Measurements from ENCODE around the gene SLC66A3. TPM values are rescaled to one million over a fixed set of nuclear protein-coding genes. Genes with fewer than 3 reads are reported as not detected.

The SLC66A3 gene
- total RNA-seq, 1 experiment from 2014 or later: 13.3 TPM

DNA sequence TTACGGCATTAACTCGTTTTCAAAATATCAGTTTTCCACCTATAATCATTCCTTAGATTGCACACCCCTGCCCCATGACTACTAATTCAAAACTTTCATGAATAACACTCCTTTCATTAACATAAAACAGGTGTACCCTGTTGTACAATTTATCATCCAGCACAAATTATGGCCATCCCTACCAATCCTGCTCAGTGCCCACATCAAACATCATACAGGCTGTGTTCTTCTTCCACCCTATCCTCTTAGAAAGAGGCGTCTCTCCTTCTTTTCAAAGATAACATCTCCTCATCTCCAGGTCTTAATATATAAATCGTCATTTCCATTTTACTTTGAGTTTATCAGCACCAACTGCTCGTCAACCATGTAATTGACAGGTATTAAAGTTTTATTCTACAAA lies 67.6 kb downstream of the SLC66A3 start:
- H2BK5ac ChIP-seq (ENCODE audit: insufficient read length, low read length): no peak overlapping the region
- no peak overlapping the region for H2BK20ac ChIP-seq (ENCODE audit: low read depth, low read length, poor library complexity, severe bottlenecking)
- no peak overlapping the region for H3K4me2 ChIP-seq (ENCODE audit: insufficient read depth, insufficient read length, low read length)
- no peak overlapping the region for H3T11ph ChIP-seq (ENCODE audit: low read length)
- H3K27me3 Mint-ChIP-seq (ENCODE audit: low read depth): no peaks in the 10 kb centered on the region
- no peak overlapping the region for H2BK120ac ChIP-seq (ENCODE audit: low read depth, low read length, poor library complexity, severe bottlenecking)
- H4K91ac ChIP-seq (ENCODE audit: insufficient read length, low read depth, low read length): no peak overlapping the region
- no peak overlapping the region for H2AFZ ChIP-seq (ENCODE audit: low read length)
- H3K23ac ChIP-seq (ENCODE audit: insufficient read length, low read depth, low read length): no peak overlapping the region
- peaks cover 11 to 30% (median 21%) of the 10 kb centered on the region in 3 experiments for H3K36me3 Mint-ChIP-seq (ENCODE audit: insufficient read depth in 1 of 3, low read depth in 3 of 3)
- H3K9ac ChIP-seq (ENCODE audit: extremely low read depth, insufficient read length, low read length): no peak overlapping the region
- H3K27me3 ChIP-seq (ENCODE audit: insufficient read depth, low read length): no peaks in the 10 kb centered on the region
- no peak overlapping the region for H3K27ac ChIP-seq (ENCODE audit: insufficient read length, low read depth, low read length)
- no peak overlapping the region for H3K4ac ChIP-seq (ENCODE audit: low read depth, low read length)
- no peak overlapping the region for H2AK5ac ChIP-seq (ENCODE audit: insufficient read length, low read length)
- no peak overlapping the region for H4K8ac ChIP-seq (replicated peaks; ENCODE audit: insufficient read length, low read depth, low read length)
- H2BK15ac ChIP-seq (ENCODE audit: low read depth, low read length): no peak overlapping the region
- H2BK12ac ChIP-seq (ENCODE audit: insufficient read length, low read depth, low read length): no peak overlapping the region
- TF ChIP-seq, protein P1, sequence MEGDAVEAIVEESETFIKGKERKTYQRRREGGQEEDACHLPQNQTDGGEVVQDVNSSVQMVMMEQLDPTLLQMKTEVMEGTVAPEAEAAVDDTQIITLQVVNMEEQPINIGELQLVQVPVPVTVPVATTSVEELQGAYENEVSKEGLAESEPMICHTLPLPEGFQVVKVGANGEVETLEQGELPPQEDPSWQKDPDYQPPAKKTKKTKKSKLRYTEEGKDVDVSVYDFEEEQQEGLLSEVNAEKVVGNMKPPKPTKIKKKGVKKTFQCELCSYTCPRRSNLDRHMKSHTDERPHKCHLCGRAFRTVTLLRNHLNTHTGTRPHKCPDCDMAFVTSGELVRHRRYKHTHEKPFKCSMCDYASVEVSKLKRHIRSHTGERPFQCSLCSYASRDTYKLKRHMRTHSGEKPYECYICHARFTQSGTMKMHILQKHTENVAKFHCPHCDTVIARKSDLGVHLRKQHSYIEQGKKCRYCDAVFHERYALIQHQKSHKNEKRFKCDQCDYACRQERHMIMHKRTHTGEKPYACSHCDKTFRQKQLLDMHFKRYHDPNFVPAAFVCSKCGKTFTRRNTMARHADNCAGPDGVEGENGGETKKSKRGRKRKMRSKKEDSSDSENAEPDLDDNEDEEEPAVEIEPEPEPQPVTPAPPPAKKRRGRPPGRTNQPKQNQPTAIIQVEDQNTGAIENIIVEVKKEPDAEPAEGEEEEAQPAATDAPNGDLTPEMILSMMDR (conservative IDR thresholded peaks at IDR 0.05): no peak
- no peak overlapping the region for H4K5ac ChIP-seq (ENCODE audit: insufficient read length, low read depth, low read length)
- H3K4me3 Mint-ChIP-seq: no peak overlapping the region
- H3K79me1 ChIP-seq (ENCODE audit: insufficient read depth, low read depth, low read length, poor library complexity, severe bottlenecking): peaks cover 3% of the 10 kb centered on the region
- peak overlapping the region in 1 of 3 experiments; percentile 1; a peak in 1 of 7 replicates for H3K27ac Mint-ChIP-seq
- no peak for DNase-seq
- no peaks in the 10 kb centered on the region; a peak in 1 of 5 replicates for H3K9me3 Mint-ChIP-seq
- no peaks in the 10 kb centered on the region for H3K9me3 ChIP-seq (ENCODE audit: control insufficient read depth, low read depth, low read length)
- peaks cover 23 to 29% of the 10 kb centered on the region in 2 experiments for H3K4me1 Mint-ChIP-seq
- H3K79me2 ChIP-seq (ENCODE audit: insufficient read depth, low read length): no peaks in the 10 kb centered on the region
- H3K56ac ChIP-seq (ENCODE audit: insufficient read length, low read depth, low read length): no peak overlapping the region
- no CpG with 5 or more reads among the region's 5 CpGs for WGBS (ENCODE audit: extremely low coverage, insufficient read length, low lambda C conversion rate)
- peaks cover 1% of the 10 kb centered on the region; the same call in 1 of the 2 replicates for H3K4me1 ChIP-seq (ENCODE audit: insufficient read depth, low read length)
- H3K18ac ChIP-seq (ENCODE audit: insufficient read length, low read depth, low read length): no peak overlapping the region
- H3K23me2 ChIP-seq (ENCODE audit: insufficient read length, low read depth, low read length, poor library complexity, severe bottlenecking): no peaks in the 10 kb centered on the region
- no peak overlapping the region for H3K14ac ChIP-seq (ENCODE audit: insufficient read depth, low read length)
- no peaks in the 10 kb centered on the region for H4K20me1 ChIP-seq (ENCODE audit: control insufficient read depth, insufficient read depth, insufficient read length)
